ENCODE measurements around the gene KCNJ16. TPM values are rescaled to one million over a fixed set of nuclear protein-coding genes. Genes with fewer than 3 reads are reported as not detected.

KCNJ16 gene
- total RNA-seq (10 to 100 TPM; 26.8 to 82.7 TPM), polyA plus RNA-seq (ENCODE audit: insufficient read length in 2 of 2) (10 to 100 TPM; 46.0 to 78.8 TPM)
- long read RNA-seq, donor 1, full-length matches to known transcripts: 3 of 3 reads
- long read RNA-seq, donor 1, partial matches to known transcripts: 0 of 3 reads
- long read RNA-seq, donor 1, other reads (novel, unspliced or antisense): 0 of 3 reads
- long read RNA-seq, donor 2, full-length matches to known transcripts: 4 of 18 reads
- long read RNA-seq, donor 2, partial matches to known transcripts: 7 of 18 reads
- long read RNA-seq, donor 2, other reads (novel, unspliced or antisense): 7 of 18 reads
- long read RNA-seq, donor 3, full-length matches to known transcripts: 2 of 2 reads
- long read RNA-seq, donor 3, partial matches to known transcripts: 0 of 2 reads
- long read RNA-seq, donor 3, other reads (novel, unspliced or antisense): 0 of 2 reads
- long read RNA-seq, donor 4: 0 reads

DNA sequence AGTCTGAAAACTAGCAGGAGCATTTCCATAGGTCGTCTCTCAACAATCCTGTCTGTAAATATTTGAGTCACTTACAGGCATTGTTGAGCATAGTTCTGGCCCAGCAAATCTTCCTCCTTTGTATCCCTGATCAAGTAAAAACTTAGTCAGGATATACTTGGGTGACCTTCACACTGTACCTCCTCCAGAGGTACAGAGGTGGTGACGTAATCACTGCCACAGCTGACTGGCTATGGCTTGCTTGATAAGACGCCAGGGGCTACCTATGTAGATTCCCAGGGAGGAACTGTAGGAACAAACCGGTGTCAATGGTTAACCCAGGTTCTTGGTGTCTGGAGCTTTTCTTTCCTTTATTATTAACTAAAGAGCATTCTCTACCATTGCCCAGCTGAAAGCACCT, at the start of gene KCNJ16:
Gene KCNJ16, plus strand, starts transcription at position 270 of the 400 bp plus-strand sequence. CDS start 56,863 bp downstream, outside the sequence.
- H3K4me1 ChIP-seq (ENCODE audit: control insufficient read depth, insufficient read depth, low read length): no peaks in the 10 kb centered on the region
- 65% methylated on average over 2 of the region's 4 CpGs for WGBS (ENCODE audit: insufficient coverage)
- H3K9me3 ChIP-seq (ENCODE audit: control insufficient read depth, insufficient read depth, low read length): no peaks in the 10 kb centered on the region
- no peaks in the 10 kb centered on the region for H3K27me3 ChIP-seq (ENCODE audit: control insufficient read depth, insufficient read depth, low read length)
- no peak within 1 kb of the TSS for H3K4me3 ChIP-seq (ENCODE audit: low read depth, low read length)
- H3K36me3 ChIP-seq (ENCODE audit: control insufficient read depth, insufficient read depth, low read length): no peaks in the 10 kb centered on the region
- H3K27ac ChIP-seq (ENCODE audit: low read depth, low read length): no peak within 1 kb of the TSS
- DNase-seq (ENCODE audit: low read depth in 4 of 6, low spot score in 6 of 6): no peak

GRCh38 chr17:70028397-70028796, 46.6 kb upstream of the KCNJ16 start:
- no peaks in the 10 kb centered on the region for H3K36me3 ChIP-seq (ENCODE audit: control insufficient read depth, insufficient read depth, low read length)
- H3K4me1 ChIP-seq (ENCODE audit: control insufficient read depth, insufficient read depth, low read length): no peaks in the 10 kb centered on the region
- no peaks in the 10 kb centered on the region for H3K27me3 ChIP-seq (ENCODE audit: control insufficient read depth, insufficient read depth, low read length)
- DNase-seq (ENCODE audit: low read depth in 4 of 6, low spot score in 6 of 6): no peak
- no peak overlapping the region for H3K4me3 ChIP-seq (ENCODE audit: low read depth, low read length)
- H3K9me3 ChIP-seq (ENCODE audit: control insufficient read depth, insufficient read depth, low read length): peaks cover 2% of the 10 kb centered on the region
- H3K27ac ChIP-seq (ENCODE audit: low read depth, low read length): no peak overlapping the region

DNA sequence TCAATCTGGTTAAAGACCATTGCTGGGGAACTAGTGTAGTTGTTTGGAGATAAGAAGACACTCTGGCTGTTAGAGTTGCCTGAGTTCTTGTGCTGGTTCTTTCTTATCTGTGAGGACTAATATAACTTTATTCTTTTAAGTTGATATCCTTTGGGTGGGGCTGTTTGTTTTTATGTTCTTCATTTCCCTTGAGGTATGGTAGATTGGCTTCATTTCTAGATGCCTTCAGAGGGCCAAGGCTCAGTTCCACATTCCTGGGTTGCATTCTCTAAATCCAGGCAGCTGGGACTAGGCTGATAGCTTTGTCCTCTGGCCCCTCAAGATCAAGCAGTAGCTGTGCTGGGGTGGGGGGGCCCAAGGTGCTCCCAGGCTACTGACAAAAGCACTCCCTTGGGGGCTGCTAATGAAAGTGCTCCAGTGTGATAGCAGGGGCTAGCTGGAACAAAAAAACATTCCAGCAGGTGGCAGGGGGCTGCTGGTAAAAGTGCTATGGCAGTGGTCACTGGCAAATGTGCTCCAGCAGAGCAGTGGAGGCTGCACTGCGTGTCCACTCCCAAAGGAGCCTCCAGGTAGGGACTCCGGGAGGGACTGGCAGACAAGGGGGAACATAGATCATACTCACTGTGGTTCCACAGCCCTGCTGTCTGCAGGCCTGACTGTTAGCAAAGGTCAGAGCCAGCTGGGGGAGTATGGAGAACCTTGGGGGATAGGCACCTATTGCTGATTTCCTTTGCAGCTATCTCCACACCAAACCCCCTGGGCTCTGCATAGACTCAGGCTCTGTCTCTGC, 45.9 kb upstream of the KCNJ16 start:
- H3K27me3 ChIP-seq (ENCODE audit: control insufficient read depth, insufficient read depth, low read length): no peaks in the 10 kb centered on the region
- H3K9me3 ChIP-seq (ENCODE audit: control insufficient read depth, insufficient read depth, low read length): peaks cover 2% of the 10 kb centered on the region
- DNase-seq (ENCODE audit: low read depth in 4 of 6, low spot score in 6 of 6): no peak
- H3K27ac ChIP-seq (ENCODE audit: low read depth, low read length): no peak overlapping the region
- no peak overlapping the region for H3K4me3 ChIP-seq (ENCODE audit: low read depth, low read length)
- H3K36me3 ChIP-seq (ENCODE audit: control insufficient read depth, insufficient read depth, low read length): no peaks in the 10 kb centered on the region
- WGBS (ENCODE audit: insufficient coverage): 100% methylated on average over 1 of the region's 2 CpGs
- no peaks in the 10 kb centered on the region for H3K4me1 ChIP-seq (ENCODE audit: control insufficient read depth, insufficient read depth, low read length)

- no peak overlapping the region for H3K27ac ChIP-seq (ENCODE audit: low read depth, low read length)
- no peak for DNase-seq (ENCODE audit: low read depth in 4 of 6, low spot score in 6 of 6)
- no peaks in the 10 kb centered on the region for H3K4me1 ChIP-seq (ENCODE audit: control insufficient read depth, insufficient read depth, low read length)
- no CpG with 5 or more reads among the region's 1 CpG for WGBS (ENCODE audit: insufficient coverage)
- H3K27me3 ChIP-seq (ENCODE audit: control insufficient read depth, insufficient read depth, low read length): no peaks in the 10 kb centered on the region
- no peak overlapping the region for H3K4me3 ChIP-seq (ENCODE audit: low read depth, low read length)
- H3K9me3 ChIP-seq (ENCODE audit: control insufficient read depth, insufficient read depth, low read length): peaks cover 2% of the 10 kb centered on the region
- no peaks in the 10 kb centered on the region for H3K36me3 ChIP-seq (ENCODE audit: control insufficient read depth, insufficient read depth, low read length)
Observed at GRCh38 chr17:70030371-70030770, 44.7 kb upstream of the KCNJ16 start.

DNA sequence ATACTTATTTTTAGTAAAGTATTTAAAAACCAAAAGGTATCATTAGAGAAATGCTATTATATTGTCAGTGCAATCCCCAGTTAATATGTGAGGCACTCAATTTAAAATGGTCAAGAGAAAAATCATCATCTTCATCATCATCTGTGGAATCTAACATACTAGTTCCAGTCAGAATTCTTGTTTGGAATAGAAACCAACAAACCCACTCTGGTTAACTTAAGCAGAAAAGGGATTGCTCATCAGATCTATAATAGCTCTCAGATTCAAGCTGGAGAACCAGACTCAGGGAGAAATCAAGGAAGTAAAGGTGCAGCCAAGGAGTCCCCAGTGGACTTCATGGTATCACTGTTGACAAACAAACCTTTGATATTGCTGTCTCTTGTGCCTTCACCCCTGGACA, 43.7 kb upstream of the KCNJ16 start:
- H3K4me3 ChIP-seq (ENCODE audit: low read depth, low read length): no peak overlapping the region
- peaks cover 2% of the 10 kb centered on the region for H3K9me3 ChIP-seq (ENCODE audit: control insufficient read depth, insufficient read depth, low read length)
- H3K27me3 ChIP-seq (ENCODE audit: control insufficient read depth, insufficient read depth, low read length): no peaks in the 10 kb centered on the region
- no peaks in the 10 kb centered on the region for H3K4me1 ChIP-seq (ENCODE audit: control insufficient read depth, insufficient read depth, low read length)
- no peak for DNase-seq (ENCODE audit: low read depth in 4 of 6, low spot score in 6 of 6)
- H3K36me3 ChIP-seq (ENCODE audit: control insufficient read depth, insufficient read depth, low read length): no peaks in the 10 kb centered on the region
- no peak overlapping the region for H3K27ac ChIP-seq (ENCODE audit: low read depth, low read length)

GRCh38 chr17:70033165-70033564, 41.9 kb upstream of the KCNJ16 start:
- Histone ChIP-seq H3K36me3 (ENCODE audit: control insufficient read depth, insufficient read depth, low read length) (no peaks in the 10 kb centered on the region), H3K4me3 (ENCODE audit: low read depth, low read length) (no peak overlapping the region), H3K9me3 (ENCODE audit: control insufficient read depth, insufficient read depth, low read length) (no peaks in the 10 kb centered on the region), H3K27me3 (ENCODE audit: control insufficient read depth, insufficient read depth, low read length) (no peaks in the 10 kb centered on the region), H3K4me1 (ENCODE audit: control insufficient read depth, insufficient read depth, low read length) (no peaks in the 10 kb centered on the region), H3K27ac (ENCODE audit: low read depth, low read length) (no peak overlapping the region)
- DNase-seq (ENCODE audit: low read depth in 4 of 6, low spot score in 6 of 6): no peak

GRCh38 chr17:70034158-70034557, 40.9 kb upstream of the KCNJ16 start:
- H3K36me3 ChIP-seq (ENCODE audit: control insufficient read depth, insufficient read depth, low read length): no peaks in the 10 kb centered on the region
- H3K4me1 ChIP-seq (ENCODE audit: control insufficient read depth, insufficient read depth, low read length): no peaks in the 10 kb centered on the region
- H3K4me3 ChIP-seq (ENCODE audit: low read depth, low read length): no peak overlapping the region
- no peak for DNase-seq (ENCODE audit: low read depth in 4 of 6, low spot score in 6 of 6)
- WGBS (ENCODE audit: insufficient coverage): 80% methylated on average over 1 of the region's 5 CpGs
- no peaks in the 10 kb centered on the region for H3K27me3 ChIP-seq (ENCODE audit: control insufficient read depth, insufficient read depth, low read length)
- no peaks in the 10 kb centered on the region for H3K9me3 ChIP-seq (ENCODE audit: control insufficient read depth, insufficient read depth, low read length)
- H3K27ac ChIP-seq (ENCODE audit: low read depth, low read length): no peak overlapping the region

DNA sequence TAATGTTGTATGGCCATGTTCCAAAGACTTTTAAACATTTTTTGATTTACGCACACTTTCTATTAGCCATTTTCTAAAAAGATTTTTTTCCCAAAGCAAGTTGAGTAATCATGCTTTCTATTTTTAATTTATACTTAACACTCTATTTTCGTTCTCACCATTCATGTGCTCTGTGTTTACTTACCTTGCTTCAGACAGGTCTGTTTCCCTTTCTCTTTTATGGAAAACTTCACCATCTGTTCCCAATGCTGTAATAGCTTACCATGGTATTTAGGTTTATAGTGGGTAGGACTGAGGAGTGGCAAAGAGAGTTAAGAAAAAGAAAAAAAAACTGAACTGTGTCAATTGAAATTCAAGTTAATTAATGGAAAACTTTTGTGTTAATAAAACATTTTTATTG, 37.5 kb upstream of the KCNJ16 start:
- no CpG with 5 or more reads among the region's 2 CpGs for WGBS (ENCODE audit: insufficient coverage)
- no peak for DNase-seq (ENCODE audit: low read depth in 4 of 6, low spot score in 6 of 6)

DNA sequence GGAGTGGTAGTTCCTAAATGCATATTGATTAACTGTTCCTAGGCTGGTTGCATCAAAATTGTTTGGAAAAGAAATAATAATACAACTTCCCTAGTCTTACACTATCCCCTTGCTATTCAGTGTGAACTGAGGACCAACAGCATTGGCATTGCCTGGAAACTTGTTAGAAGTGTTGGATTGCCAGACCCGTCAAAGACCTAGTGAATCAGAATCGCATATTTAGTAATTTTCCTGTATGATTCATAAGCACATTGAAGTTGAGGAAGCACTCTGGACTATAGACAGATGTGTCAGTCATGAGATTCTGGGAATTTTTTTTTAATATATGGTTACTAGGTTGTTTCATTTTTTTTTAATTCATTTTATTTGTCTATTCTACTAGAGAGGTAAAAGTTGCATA, 34.7 kb upstream of the KCNJ16 start:
- WGBS (ENCODE audit: insufficient coverage): 100% methylated on average over 1 of the region's 2 CpGs
- no peaks in the 10 kb centered on the region for H3K9me3 ChIP-seq (ENCODE audit: control insufficient read depth, insufficient read depth, low read length)
- no peak for DNase-seq (ENCODE audit: low read depth in 4 of 6, low spot score in 6 of 6)
- no peaks in the 10 kb centered on the region for H3K36me3 ChIP-seq (ENCODE audit: control insufficient read depth, insufficient read depth, low read length)
- H3K27ac ChIP-seq (ENCODE audit: low read depth, low read length): no peak overlapping the region
- H3K4me1 ChIP-seq (ENCODE audit: control insufficient read depth, insufficient read depth, low read length): no peaks in the 10 kb centered on the region
- no peaks in the 10 kb centered on the region for H3K27me3 ChIP-seq (ENCODE audit: control insufficient read depth, insufficient read depth, low read length)
- no peak overlapping the region for H3K4me3 ChIP-seq (ENCODE audit: low read depth, low read length)

More for the DNA sequence above, 37.5 kb upstream of the KCNJ16 start:
- no peaks in the 10 kb centered on the region for H3K27me3 ChIP-seq (ENCODE audit: control insufficient read depth, insufficient read depth, low read length)
- H3K4me3 ChIP-seq (ENCODE audit: low read depth, low read length): no peak overlapping the region
- H3K36me3 ChIP-seq (ENCODE audit: control insufficient read depth, insufficient read depth, low read length): no peaks in the 10 kb centered on the region
- no peaks in the 10 kb centered on the region for H3K4me1 ChIP-seq (ENCODE audit: control insufficient read depth, insufficient read depth, low read length)
- H3K27ac ChIP-seq (ENCODE audit: low read depth, low read length): no peak overlapping the region
- H3K9me3 ChIP-seq (ENCODE audit: control insufficient read depth, insufficient read depth, low read length): no peaks in the 10 kb centered on the region

DNA sequence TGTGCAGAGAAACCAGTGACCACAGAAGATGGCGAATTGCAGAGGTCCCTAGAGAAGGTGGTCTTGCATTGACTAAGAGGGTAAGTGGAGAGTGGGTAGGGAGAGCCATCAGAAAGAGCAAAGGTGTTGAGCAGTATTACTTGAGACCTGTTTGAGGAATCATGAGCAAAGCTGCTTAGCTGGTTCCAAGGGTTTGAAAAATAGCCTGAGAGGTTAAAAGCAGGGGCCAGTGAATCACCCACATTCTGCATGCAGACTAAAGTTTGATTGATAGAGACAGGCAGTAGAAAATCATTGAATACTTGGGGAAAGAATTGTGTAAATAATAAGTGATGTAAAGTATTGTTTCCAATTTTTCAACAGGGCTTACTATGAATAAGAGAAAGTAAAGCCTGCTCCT, 34.0 kb upstream of the KCNJ16 start:
- Histone ChIP-seq H3K4me3 (ENCODE audit: low read depth, low read length) (no peak overlapping the region), H3K4me1 (ENCODE audit: control insufficient read depth, insufficient read depth, low read length) (no peaks in the 10 kb centered on the region), H3K36me3 (ENCODE audit: control insufficient read depth, insufficient read depth, low read length) (no peaks in the 10 kb centered on the region), H3K27ac (ENCODE audit: low read depth, low read length) (no peak overlapping the region), H3K27me3 (ENCODE audit: control insufficient read depth, insufficient read depth, low read length) (no peaks in the 10 kb centered on the region), H3K9me3 (ENCODE audit: control insufficient read depth, insufficient read depth, low read length) (no peaks in the 10 kb centered on the region)
- 100% methylated on average over 1 of the region's 1 CpG for WGBS (ENCODE audit: insufficient coverage)
- DNase-seq (ENCODE audit: low read depth in 4 of 6, low spot score in 6 of 6): no peak

All from spinal cord (tissue), 10 donors.